ENCODE data around the gene PFKFB4. TPM values are rescaled to one million over a fixed set of nuclear protein-coding genes. Genes with fewer than 3 reads are reported as not detected.

The PFKFB4 gene
- total RNA-seq, 1 donor from 2014 or later, result 11.3 TPM

DNA sequence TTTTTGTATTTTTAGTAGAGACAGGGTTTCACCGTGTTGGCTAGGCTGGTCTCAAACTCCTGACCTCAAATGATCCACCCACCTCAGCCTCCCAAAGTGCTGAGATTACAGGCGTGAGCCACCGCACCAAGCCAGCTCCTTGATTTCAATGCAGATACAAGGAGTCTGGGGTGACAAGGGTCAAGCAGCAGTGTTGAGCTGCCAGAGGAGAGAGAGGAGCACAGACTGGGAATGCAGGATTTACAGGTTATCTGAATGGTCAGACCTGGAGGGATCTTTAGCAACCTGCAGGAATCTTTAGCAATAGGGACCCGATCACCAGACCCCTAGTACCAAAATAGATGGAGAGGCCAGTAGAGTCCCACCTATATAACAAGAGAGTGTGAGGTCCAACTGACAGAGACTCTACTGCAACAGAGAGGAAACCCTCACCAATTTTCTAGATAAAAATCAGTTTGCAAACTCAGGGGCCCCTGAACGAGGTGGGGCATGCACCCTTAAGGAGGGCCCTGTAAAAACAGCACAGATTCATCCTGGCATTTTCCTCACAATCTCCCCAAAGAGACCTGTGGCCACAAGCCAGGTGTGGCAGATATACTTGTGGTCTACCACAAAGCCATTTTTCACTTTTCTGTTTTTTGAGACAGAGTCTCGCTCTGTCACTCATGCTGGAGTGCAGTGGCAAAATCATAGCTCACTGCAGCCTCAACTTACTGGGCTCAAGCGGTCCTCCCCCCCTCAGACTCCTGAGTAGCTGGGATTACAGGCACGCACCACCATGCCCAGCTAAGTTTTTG, 42.0 kb downstream of the PFKFB4 start:
- H3K4me1 Mint-ChIP-seq (ENCODE audit: unreplicated experiment), result peaks cover 3% of the 10 kb centered on the region

DNA sequence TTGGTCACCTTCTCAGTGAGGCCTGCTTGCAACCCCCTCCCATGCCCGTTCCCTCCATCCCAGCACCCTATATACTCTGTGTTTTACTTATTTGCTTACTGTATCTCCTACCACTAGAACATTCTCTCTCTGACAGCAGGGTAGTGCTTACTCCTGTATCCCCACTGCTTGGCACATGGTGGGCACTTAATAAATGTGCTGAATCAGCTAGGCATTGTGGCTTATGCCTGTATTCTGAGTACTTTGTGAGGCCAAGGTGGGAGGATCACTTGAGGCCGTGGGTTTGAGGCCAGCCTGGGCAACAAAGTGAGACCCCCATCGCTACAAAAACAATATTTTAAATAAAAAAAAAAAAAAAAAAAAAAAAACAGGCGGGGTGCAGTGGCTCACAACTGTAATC, 45.1 kb downstream of the PFKFB4 start:
- H3K36me3 Mint-ChIP-seq, result no peaks in the 10 kb centered on the region
- no peak overlapping the region for H3K27ac Mint-ChIP-seq
- no peak for TF ChIP-seq CTCF (conservative IDR thresholded peaks at IDR 0.05)
- H3K9me3 Mint-ChIP-seq, result no peaks in the 10 kb centered on the region
- H3K4me1 Mint-ChIP-seq (ENCODE audit: unreplicated experiment), result peaks cover 12% of the 10 kb centered on the region
- DNase-seq (ENCODE audit: extremely low spot score, unreplicated experiment), result no peak
- H3K27me3 Mint-ChIP-seq, result no peaks in the 10 kb centered on the region
- H3K4me3 Mint-ChIP-seq, result no peak overlapping the region

More for the DNA sequence above, 42.0 kb downstream of the PFKFB4 start:
- Mint-ChIP-seq H3K27ac (no peak overlapping the region), H3K4me3 (no peak overlapping the region), H3K36me3 (no peaks in the 10 kb centered on the region), H3K9me3 (no peaks in the 10 kb centered on the region), H3K27me3 (no peaks in the 10 kb centered on the region)
- no peak for TF ChIP-seq CTCF (conservative IDR thresholded peaks at IDR 0.05)
- no peak for DNase-seq (ENCODE audit: extremely low spot score, unreplicated experiment)

GRCh38 chr3:48507256-48508061, 49.1 kb downstream of the PFKFB4 start:
- no peak for DNase-seq (ENCODE audit: extremely low spot score, unreplicated experiment)
- peak; percentile 63 for TF ChIP-seq CTCF (conservative IDR thresholded peaks at IDR 0.05)

DNA sequence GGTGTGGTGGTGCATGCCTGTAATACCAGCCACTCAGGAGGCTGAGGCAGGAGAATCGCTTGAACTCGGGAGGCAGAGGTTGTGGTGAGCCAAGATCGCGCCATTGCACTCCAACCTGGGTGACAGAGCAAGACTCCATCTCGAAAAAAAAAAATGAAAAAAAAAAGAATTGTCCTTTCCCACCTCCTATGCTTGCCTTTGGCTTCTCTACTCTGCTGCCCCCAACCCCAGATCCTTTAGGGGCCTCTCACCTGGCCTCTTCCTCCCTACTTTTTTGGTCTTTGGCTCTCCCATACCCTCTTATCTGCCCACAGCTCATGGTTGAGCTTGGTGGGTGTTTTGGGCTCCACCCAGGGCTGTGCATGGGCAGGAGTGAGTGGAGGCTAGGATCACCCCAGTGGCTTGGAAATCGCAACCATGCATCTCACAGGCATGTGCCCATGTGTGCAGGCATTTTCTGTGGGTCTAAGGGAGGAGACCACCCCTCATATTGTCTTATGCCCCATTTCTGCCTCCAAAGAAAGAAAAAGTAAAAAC, 50.6 kb downstream of the PFKFB4 start:
- no peaks in the 10 kb centered on the region for H3K27me3 Mint-ChIP-seq
- H3K4me1 Mint-ChIP-seq (ENCODE audit: unreplicated experiment), result peaks cover 14% of the 10 kb centered on the region
- DNase-seq (ENCODE audit: extremely low spot score, unreplicated experiment), result no peak
- peak overlapping the region; percentile 77 for H3K4me3 Mint-ChIP-seq
- H3K27ac Mint-ChIP-seq, result peak overlapping the region; percentile 60
- H3K9me3 Mint-ChIP-seq, result no peaks in the 10 kb centered on the region
- TF ChIP-seq CTCF (conservative IDR thresholded peaks at IDR 0.05), result no peak
- H3K36me3 Mint-ChIP-seq, result no peaks in the 10 kb centered on the region

More at GRCh38 chr3:48507256-48508061, 49.1 kb downstream of the PFKFB4 start:
- peak overlapping the region; percentile 85 for H3K27ac Mint-ChIP-seq
- H3K4me1 Mint-ChIP-seq (ENCODE audit: unreplicated experiment), result peaks cover 15% of the 10 kb centered on the region
- no peaks in the 10 kb centered on the region for H3K36me3 Mint-ChIP-seq
- no peaks in the 10 kb centered on the region for H3K9me3 Mint-ChIP-seq
- peak overlapping the region; percentile 71 for H3K4me3 Mint-ChIP-seq
- no peaks in the 10 kb centered on the region for H3K27me3 Mint-ChIP-seq

DNA sequence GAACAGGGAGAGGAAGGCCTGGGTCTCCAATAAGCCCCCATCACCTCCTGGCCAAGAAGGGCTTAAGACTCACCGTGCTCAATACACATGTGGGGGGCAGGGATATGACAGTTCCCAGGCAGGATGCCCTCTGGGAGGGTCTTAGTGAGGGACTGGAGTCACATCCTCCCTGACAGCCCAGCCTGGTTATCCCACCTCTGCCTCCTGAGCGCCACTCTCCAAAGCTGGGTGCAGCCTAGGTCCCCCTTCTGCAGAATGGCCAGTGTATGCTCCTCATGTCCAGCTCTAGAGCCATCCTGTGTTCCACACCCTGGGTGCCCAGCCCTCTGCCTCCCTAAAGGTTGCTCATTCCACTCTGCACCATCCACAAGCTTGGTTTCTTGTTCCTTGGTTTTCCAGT, 51.5 kb downstream of the PFKFB4 start:
- Mint-ChIP-seq H3K9me3 (no peaks in the 10 kb centered on the region), H3K4me1 (ENCODE audit: unreplicated experiment) (peaks cover 12% of the 10 kb centered on the region), H3K36me3 (peaks cover 2% of the 10 kb centered on the region), H3K27ac (no peak overlapping the region), H3K4me3 (peak overlapping the region; percentile 77), H3K27me3 (no peaks in the 10 kb centered on the region)
- DNase-seq (ENCODE audit: extremely low spot score, unreplicated experiment), result no peak
- no peak for TF ChIP-seq CTCF (conservative IDR thresholded peaks at IDR 0.05)

Measured in type B pancreatic cell (in vitro differentiated cells).